ENCODE measurements around the gene IGF2R.
"Not testable (repeated sequence)": the region's sequence is repeated elsewhere in the genome, so short reads cannot be mapped to it uniquely, and the experiment has no call there.

Gene IGF2R

DNA sequence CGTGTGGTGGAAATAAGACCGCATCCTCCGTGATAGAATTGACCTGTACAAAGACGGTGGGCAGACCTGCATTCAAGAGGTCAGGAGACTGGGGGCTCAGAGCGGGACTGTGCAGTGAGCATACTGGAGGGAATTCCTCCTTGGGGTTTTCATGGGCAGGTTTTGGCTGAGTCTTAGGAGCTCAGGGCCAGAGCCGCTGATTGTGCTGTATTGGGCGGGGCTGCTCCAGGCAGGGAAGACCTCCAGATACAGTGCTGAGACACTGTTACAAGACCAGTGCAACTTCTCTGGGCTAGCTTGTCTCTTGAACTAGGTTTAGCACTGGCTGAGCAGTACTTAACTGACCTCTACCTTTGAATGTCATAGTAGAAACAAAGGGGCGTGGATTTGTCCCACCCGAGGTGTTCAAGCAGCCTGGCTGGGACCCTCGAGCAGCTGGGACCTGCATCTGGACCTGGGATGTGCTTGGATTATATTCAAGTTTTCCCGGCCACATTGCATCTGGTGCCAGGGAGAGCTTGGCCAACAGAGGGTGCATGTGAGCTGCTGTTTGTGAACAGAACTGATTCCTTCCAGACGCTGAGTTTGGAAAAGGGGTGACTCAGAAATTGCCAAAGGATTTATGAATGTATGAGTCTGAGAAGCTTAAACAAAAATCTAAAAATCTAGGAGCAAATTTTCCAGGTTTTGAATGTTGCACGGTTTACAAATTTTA is 119.3 kb downstream of the IGF2R start:
- TF ChIP-seq CTCF (conservative IDR thresholded peaks at IDR 0.05) = peak; percentile 90
- no peak overlapping the region for H3K27ac ChIP-seq

- no peak overlapping the region for H3K27ac ChIP-seq
- TF ChIP-seq CTCF (conservative IDR thresholded peaks at IDR 0.05) = peak; percentile 36
Measured at GRCh38 chr6:160088784-160089533, 120.1 kb downstream of the IGF2R start.

- no peak overlapping the region for H3K27ac ChIP-seq
- TF ChIP-seq CTCF (conservative IDR thresholded peaks at IDR 0.05) = no peak
Measured at GRCh38 chr6:160089534-160089897, 120.6 kb downstream of the IGF2R start.

- H3K27ac ChIP-seq = not testable (repeated sequence)
Measured at GRCh38 chr6:160090442-160091239, 121.8 kb downstream of the IGF2R start.

- H3K27ac ChIP-seq = not testable (repeated sequence)
Measured at GRCh38 chr6:160092176-160092575, 123.3 kb downstream of the IGF2R start.

GRCh38 chr6:160092602-160093001 is 123.7 kb downstream of the IGF2R start:
- no peak overlapping the region for H3K27ac ChIP-seq
- no peak for TF ChIP-seq CTCF (conservative IDR thresholded peaks at IDR 0.05)

GRCh38 chr6:160093061-160093460 is 124.2 kb downstream of the IGF2R start:
- H3K27ac ChIP-seq = no peak overlapping the region
- TF ChIP-seq CTCF (conservative IDR thresholded peaks at IDR 0.05) = no peak

DNA sequence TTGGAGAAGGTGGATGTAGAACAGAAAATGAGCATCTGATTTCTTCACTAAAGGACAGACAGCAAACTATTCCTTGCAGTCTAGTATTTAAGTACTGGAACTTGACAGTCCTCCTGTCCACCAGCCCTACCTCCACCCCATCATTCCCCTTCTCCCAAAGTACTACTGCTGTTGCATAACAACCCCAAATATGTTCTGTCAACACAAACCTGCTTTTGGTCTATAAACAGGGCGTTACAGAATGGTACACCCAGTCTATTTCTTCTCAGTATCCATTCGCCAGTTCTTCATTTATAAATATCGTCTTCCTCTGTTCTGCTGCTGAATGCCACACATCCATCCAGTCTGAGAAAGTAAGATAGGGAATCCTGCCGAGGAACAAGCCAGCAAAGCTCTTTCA is 125.1 kb downstream of the IGF2R start:
- no peak for TF ChIP-seq CTCF (conservative IDR thresholded peaks at IDR 0.05)
- no peak overlapping the region for H3K27ac ChIP-seq
